Measurements from ENCODE around the gene ATP6V0D1.
"Not testable (repeated sequence)": the region's sequence is repeated elsewhere in the genome, so short reads cannot be mapped to it uniquely, and the experiment has no call there.

ATP6V0D1 gene

DNA sequence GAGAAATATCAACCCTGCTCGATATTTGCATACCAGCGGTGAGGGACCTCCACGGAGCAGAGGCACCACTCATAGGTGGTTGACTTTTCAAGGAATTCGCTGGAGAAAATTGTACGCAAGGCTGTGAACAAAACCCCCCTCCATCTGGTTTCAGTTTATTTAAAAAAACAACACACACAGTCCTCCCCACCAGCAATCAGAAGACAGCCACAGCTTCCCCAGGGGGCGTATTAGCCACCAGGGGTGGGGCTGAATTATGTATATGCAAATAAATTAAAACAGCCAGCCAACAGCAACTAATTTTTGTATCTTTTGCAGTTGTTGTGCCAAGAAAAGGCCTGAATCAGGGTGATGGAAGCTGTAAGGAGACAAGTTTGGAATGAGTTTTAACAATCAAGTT, 55.9 kb downstream of the ATP6V0D1 start:
- DNase-seq: no peak

DNA sequence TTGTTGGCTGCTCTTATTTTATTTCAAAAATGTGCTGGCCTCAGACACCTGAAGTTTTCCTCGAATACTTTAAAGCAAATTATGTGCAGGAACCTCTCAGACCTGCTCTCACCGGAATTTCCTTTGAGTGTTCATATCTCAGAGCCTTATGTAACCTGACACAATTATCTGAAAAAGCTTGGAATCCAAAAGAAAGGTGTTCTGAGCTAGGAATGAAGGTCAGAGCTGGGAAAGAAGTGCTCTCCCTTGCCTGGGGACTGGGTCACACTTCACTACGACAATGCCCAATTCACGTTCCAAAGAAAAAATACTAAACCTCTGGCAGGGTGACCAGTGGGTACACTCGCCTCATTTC, 56.7 kb downstream of the ATP6V0D1 start:
- DNase-seq: no peak

DNA sequence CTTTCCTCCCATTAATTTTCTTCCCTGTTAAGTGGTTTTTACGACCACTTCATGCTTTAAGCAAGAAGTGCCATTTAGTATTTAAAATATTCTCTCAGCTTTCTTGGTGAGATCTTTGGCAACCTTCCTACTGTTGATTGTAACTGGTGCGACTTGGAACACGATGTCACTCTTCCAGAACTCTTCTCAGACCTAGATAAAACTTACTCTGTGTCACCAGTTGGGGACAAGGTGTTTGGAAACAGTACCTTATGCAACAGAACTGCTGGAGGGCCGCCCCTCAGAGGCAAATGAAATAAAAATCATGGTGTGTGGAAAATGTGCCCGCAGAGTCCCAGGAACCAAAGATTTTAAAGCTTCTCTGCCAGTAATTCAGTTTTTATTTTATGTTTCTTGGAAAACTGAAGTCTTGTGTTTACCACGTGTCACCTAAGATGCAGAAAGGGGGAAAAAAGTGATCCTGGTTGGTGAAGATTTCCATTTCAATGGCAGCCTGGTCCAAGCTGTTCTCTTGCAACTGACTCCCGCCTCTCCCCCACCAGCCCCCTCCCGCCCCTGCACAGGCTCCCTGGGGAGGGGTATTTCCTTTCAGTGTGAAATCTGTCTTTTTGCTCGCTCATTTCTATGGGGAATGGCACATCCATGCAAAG, 57.2 kb downstream of the ATP6V0D1 start:
- no peak for DNase-seq

- no peak for DNase-seq
These were observed 57.9 kb downstream of the ATP6V0D1 start for GRCh38 chr16:67423015-67423414.

DNA sequence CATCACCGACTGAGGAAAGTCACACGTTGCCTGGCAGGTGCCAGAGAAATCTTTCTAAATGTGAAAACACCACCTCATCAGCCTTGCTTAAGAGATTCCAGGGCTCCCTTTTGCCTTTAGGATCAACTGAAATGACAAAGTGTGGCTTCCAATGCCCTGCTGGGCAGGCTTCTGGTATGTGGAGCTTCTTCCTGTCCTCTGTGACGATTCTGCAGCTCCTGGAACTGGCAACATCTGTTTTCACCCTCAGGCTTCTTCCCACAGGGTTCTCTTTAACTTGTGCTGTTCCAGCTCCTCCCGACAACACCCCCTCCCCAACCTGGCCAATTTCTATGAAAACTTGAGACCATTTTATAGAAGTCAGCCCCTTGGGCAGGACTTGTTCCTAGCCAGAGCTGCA, 59.9 kb downstream of the ATP6V0D1 start:
- DNase-seq: no peak

GRCh38 chr16:67419931-67420330, 61.0 kb downstream of the ATP6V0D1 start:
- DNase-seq: no peak

- DNase-seq: no peak
These were observed 61.5 kb downstream of the ATP6V0D1 start for GRCh38 chr16:67419502-67419901.

DNA sequence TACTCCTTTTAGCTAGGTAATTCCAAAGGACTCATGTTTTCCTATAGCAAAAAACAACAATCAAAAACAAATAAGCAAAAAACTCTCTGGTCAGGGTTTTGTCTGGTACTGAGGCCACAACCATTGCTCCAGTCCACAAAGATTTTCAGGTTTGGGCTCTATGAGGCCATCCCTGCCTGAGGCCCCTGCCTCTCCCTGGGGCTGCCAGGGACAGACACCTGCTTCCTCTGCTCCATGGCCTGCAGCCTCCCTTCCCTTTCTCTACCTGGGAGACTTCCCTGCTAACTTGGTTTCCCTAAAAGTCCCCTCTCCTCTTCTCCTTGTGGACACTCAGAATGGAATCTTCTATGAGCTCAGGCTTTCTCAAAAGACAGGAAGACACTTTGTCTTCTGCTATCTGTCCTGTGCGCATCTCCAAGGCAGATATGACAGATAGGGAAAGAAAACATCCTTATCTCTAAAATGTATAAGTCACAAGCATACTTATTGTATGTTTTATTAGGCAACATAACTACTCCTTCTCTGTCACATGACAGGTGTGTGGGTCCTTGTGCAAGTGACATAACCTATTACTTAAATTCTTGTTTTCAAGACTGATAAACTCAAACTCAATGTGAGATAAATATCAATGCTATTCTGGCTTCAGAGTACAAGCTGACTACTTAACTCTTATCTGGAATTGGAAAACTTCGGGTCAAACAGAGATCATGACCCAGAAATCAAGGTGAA, 63.5 kb downstream of the ATP6V0D1 start:
- DNase-seq: no peak

DNA sequence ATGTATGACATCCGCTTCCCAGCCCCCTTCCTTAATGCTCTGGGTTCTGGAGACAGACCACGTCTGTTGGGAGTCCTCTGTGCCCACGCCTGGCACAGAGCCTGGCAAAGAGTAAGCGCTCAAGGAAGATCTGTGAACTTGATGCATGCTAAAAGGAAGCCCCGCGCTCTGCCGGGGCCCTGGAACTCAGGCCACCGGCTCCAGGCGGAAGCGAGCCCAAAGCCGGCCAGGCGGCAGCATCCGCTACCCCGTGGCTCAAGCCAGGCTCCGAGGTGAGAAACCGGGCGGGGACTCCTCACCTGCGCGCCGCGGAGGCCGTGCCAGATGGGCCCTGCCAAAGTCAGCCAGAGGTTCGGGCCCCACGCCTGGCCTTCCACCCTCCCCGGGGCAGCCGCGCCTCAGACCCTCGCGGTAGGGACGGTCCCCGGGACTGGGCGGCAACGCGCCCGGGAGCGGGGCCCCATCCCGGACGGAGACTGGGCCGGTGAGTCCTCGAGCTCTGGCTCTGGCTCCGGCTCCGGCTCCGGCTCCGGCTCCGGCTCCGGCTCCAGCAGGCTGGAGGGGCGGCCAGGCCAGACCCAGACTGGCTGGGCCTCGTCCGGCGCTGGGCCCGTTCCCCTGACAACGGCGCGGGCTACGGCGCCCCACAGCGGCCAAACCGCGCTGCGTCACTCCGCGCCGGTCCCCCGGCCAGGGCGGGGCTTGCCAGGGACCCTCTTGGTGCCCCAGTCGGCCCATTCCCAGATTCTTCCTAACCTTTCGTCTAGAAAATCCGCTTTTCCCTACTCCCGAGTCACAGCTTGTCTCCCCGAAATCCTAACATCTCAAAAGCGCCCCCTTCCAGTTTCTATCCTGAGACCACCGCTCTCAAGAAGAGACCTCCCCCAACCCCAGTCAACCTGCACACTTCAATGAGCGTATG, 64.8 kb downstream of the ATP6V0D1 start, which contains the start of gene ZDHHC1:
TSS of gene ZDHHC1 (minus strand) at position 606 of the 922 bp plus-strand sequence. CDS start 8,702 bp downstream, outside the sequence.
- peak; percentile 60 for DNase-seq

DNA sequence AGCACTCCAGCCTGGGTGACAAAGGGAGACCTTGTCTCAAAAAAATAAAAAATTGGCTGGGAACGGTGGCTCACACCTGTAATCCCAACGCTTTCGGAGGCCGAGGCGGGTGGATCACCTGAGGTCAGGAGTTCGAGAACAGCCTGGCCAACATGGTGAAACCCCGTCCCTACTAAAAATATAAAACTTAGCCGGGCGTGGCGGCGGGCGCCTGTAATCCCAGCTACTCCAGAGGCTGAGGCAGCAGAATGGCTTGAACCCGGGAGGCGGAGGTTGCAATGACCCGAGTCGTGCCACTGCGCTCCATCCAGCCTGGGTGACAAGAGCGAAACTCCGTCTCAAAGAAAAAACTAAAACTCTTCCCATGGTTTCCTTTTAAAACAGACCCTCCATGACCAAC, 65.5 kb downstream of the ATP6V0D1 start:
- not testable (repeated sequence) for DNase-seq

- no peak for DNase-seq
These were observed 66.7 kb downstream of the ATP6V0D1 start for GRCh38 chr16:67413978-67414911.

DNA sequence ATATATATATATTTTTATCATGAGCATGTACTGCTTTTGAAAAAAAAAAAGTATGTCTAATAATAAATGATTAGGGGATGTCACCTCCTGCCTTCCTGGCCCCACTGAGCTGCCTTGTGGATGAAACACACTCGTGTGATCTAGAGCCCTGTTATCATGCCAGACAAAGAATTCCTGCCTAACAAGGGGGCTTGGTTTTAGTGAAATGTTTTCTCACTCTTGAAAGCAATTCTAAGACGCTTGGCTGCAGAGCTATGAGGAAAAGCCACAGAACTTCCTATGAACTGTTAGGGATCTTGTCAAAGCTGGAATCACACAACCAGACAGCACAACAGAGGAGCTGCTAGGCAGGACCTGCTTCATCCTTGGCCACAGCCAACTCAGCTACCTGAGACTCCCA, 68.7 kb downstream of the ATP6V0D1 start:
- DNase-seq: no peak

- DNase-seq: no peak
These were observed 69.6 kb downstream of the ATP6V0D1 start for GRCh38 chr16:67411339-67411738.

DNA sequence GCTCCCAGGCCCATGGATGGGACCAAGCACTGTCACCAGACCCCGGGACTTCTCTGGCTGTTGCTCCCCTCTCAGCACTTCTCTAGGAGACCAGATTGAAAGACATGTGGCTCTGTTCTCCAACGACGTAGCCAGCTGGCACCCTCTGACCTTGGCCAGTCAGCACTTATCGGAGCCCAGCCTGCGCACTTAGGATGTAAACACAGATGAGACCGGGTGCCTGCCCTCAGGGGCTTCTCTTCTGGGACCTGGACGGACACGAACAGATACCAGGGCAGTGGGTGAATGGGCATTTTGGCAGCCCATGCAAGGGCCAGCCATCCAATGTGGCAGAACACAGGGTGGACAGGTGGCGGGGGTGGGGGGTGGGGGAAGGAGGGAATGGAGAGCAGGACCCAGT, 71.3 kb downstream of the ATP6V0D1 start:
- no peak for DNase-seq

DNA sequence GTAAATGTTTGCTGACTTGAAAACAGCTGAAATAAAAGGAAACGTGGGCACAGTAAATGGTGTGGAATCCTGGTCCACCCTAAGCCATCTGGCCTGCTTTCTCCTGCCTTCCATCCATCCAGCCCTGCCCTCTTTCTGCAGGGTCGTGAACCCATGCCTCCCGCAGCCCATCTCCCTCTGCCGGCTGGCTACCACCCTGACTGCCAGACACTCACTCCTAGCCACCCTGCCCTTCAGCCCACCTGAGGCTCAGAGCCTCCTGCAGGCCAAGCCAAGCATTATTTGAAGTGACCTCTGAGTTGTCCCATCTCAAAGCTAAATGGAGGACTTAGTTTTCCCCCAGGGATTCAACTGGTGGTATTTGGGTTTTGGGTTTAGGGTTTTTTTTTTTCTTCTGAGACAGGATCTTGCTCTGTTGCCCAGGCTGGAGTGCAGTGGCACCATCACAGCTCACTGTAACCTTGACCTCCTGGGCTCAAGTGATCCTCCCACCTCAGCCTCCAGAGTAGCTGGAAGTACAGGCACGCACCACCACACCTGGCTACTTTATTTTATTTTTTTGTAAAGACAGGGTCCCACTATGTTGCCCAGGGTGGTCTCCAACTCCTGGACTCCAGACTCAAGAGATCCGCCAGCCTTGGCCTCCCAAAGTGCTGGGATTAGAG, 73.0 kb downstream of the ATP6V0D1 start:
- no peak for DNase-seq

- DNase-seq: no peak
These were observed 73.7 kb downstream of the ATP6V0D1 start for GRCh38 chr16:67407176-67407787.

- no peak for DNase-seq
These were observed 74.6 kb downstream of the ATP6V0D1 start for GRCh38 chr16:67406111-67406971.

GRCh38 chr16:67405336-67405735, 75.6 kb downstream of the ATP6V0D1 start:
- no peak for DNase-seq

DNA sequence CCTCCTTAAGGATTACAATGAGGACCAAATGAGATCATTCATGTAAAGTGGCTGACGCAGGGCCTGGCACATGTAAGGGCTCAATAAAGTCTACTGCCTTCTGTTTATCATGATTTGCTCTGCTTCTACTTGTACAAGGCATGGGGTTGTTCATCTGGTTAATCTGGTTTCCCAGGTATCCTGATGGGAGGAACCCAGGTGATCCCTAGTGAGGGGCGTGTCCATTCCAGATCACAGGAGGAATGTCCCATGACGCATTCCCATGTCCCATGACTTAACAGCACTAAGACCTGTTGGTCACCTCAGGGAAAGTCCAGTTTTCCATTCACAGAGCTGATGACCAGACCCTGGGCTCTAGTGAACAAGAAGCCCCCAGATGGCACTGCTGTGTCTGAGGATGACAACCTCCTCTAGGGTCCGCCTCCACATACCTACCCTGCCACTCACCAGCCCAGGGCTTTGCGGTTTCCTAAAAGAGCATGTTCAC, 76.2 kb downstream of the ATP6V0D1 start:
- DNase-seq: no peak

GRCh38 chr16:67403976-67404555, 76.9 kb downstream of the ATP6V0D1 start:
- DNase-seq: no peak

Measured in stimulated activated CD4-positive, alpha-beta T cell treated with anti-CD3 and anti-CD28 coated beads, Interleukin-4, amount 100 ng/mL, for 1 hour (primary cell).